SK-N-MC (cell line): Measurements from ENCODE around the gene MALRD1.

Experiments used
- DNase-seq: peaks from one replicate; pipeline ENCODE4 v3.0.0-alpha.2; 2011; ENCODE audit warnings: low read depth, low spot score
- H3K27ac ChIP-seq: fragments of 200-600 bp; sonication (generic); 2 replicates; pipeline ENCODE4 v1.5.1; 2016; ENCODE audit warnings: mixed run types
- H3K36me3 ChIP-seq: fragments of 200-600 bp; sonication (generic); 2 replicates; pipeline ENCODE4 v1.6.1; 2017; ENCODE audit warnings: antibody characterized with exemption, low read length, mixed read lengths; ENCODE audit not compliant: insufficient read depth
- H3K4me3 ChIP-seq: fragments of 200-600 bp; sonication (generic); 2 replicates; pipeline ENCODE4 v1.5.1; 2016
- H3K9ac ChIP-seq: fragments of 200-600 bp; sonication (generic); 2 replicates; pipeline ENCODE4 v1.8.0; 2017; ENCODE audit warnings: mixed run types, mixed read lengths; ENCODE audit not compliant: insufficient read length
- H3K9me3 ChIP-seq: fragments of 200-600 bp; sonication (generic); 2 replicates; pipeline ENCODE4 v1.6.1; 2017; ENCODE audit warnings: low read depth, mild to moderate bottlenecking, antibody characterized with exemption, low read length, moderate library complexity, mixed read lengths
- EZH2 ChIP-seq: fragments of 200-600 bp; sonication (generic); IDR thresholded peaks from one replicate; pipeline ENCODE4 v1.6.1; 2017; ENCODE audit warnings: antibody characterized with exemption
- FOXP2 ChIP-seq: optimal IDR thresholded peaks from 2 replicates; pipeline ENCODE3; 2011; ENCODE audit warnings: mild to moderate bottlenecking, moderate library complexity; ENCODE audit not compliant: insufficient read depth; ENCODE audit errors: extremely low read length, control extremely low read depth
- POLR2AphosphoS5 ChIP-seq: IDR thresholded peaks from 2 replicates; pipeline ENCODE4 v1.6.1; 2012; ENCODE audit warnings: mild to moderate bottlenecking, low read depth, low read length, borderline replicate concordance

Gene MALRD1

GRCh38 chr10:19328582-19328981 lies 280.0 kb downstream of the MALRD1 start:
- DNase-seq = no peak
- no peaks in the 10 kb centered on the region for H3K36me3 ChIP-seq

DNA sequence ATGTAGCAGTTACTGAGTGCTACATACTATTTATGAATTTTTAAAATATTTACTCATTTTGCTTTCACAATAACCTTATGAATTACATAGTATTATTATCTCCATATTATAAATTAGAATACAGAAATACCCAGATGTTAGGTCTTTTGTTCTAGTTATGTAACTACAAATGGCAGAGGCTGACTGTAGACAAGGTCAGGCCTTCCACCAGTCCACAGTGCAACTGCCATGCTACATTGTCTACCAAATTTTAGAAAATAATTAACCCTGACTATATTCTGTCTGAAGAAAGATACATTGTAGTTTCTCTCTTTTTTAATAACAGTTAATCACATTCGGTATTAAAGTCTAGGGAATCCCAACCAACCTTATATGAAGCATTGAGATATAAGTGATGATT lies 280.9 kb downstream of the MALRD1 start:
- DNase-seq = no peak
- Histone ChIP-seq H3K4me3 (no peak overlapping the region), H3K9me3 (no peaks in the 10 kb centered on the region), H3K36me3 (no peaks in the 10 kb centered on the region), H3K27ac (no peak overlapping the region), H3K9ac (no peak overlapping the region)
- TF ChIP-seq EZH2 (no peak), POLR2AphosphoS5 (no peak), FOXP2 (no peak)

More at GRCh38 chr10:19328582-19328981, 280.0 kb downstream of the MALRD1 start:
- no peaks in the 10 kb centered on the region for H3K9me3 ChIP-seq
- TF ChIP-seq FOXP2 (no peak), POLR2AphosphoS5 (no peak), EZH2 (no peak)
- H3K4me3 ChIP-seq = no peak overlapping the region
- H3K9ac ChIP-seq = no peak overlapping the region
- H3K27ac ChIP-seq = no peak overlapping the region

DNA sequence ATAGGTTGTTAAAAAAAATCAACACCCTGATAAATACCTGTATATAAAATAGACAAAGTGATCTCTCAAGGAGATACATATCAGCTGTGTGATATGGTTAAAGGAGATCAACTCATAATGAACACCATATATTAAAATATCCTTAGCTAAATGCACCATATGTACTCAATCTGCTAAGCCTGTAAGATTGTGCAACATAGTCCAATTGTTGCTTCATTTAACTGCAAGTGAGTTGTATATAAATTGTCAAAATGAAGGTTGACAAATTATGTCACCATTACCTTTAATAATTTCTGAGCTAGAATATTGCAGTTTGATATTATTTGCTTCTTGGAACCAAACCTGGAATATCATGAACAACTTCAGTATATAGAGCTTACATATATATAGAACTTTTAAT lies 283.7 kb downstream of the MALRD1 start:
- Histone ChIP-seq H3K9me3 (no peaks in the 10 kb centered on the region), H3K27ac (no peak overlapping the region), H3K4me3 (no peak overlapping the region), H3K36me3 (no peaks in the 10 kb centered on the region), H3K9ac (no peak overlapping the region)
- TF ChIP-seq POLR2AphosphoS5 (no peak), FOXP2 (no peak), EZH2 (no peak)
- no peak for DNase-seq

GRCh38 chr10:19333631-19334030 lies 285.0 kb downstream of the MALRD1 start:
- no peak for TF ChIP-seq FOXP2
- TF ChIP-seq POLR2AphosphoS5 = no peak
- TF ChIP-seq EZH2 = no peak
- Histone ChIP-seq H3K27ac (no peak overlapping the region), H3K4me3 (no peak overlapping the region), H3K36me3 (no peaks in the 10 kb centered on the region), H3K9me3 (no peaks in the 10 kb centered on the region), H3K9ac (no peak overlapping the region)
- no peak for DNase-seq

DNA sequence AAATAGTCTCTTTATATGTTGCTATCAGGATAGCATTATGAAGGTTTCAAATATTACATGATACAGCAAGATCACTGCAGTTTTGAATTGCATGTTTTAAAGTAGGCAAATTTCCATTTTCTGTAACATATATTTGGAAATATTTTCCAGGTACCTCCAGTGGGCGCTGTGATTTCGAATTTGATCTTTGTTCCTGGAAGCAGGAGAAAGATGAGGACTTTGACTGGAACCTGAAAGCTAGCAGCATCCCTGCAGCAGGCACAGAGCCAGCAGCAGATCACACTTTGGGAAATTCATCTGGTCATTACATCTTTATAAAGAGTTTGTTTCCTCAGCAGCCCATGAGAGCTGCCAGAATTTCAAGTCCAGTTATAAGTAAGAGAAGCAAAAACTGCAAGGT lies 299.0 kb downstream of the MALRD1 start:
- Histone ChIP-seq H3K36me3 (no peaks in the 10 kb centered on the region), H3K9me3 (no peaks in the 10 kb centered on the region), H3K9ac (no peak overlapping the region), H3K4me3 (no peak overlapping the region), H3K27ac (no peak overlapping the region)
- TF ChIP-seq POLR2AphosphoS5 (no peak), EZH2 (no peak), FOXP2 (no peak)
- no peak for DNase-seq

DNA sequence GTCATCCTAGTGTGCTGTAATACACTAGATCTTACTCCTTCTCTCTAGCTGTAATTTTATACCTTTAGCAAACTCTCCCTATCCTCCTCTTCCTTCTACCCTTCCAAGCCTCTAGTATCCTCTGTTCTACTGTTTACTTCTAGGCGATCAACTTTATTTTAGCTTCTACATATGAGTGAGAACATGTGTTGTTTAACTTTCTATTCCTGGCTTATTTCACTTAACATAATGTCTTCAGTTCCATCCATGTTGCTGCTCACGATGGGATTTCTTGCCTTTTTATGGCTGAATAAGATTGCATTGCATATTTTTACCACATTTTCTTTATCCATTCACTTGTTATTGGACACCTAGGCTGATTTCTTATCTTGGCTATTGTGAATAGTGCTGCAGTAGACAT lies 318.6 kb downstream of the MALRD1 start:
- TF ChIP-seq EZH2 (no peak), POLR2AphosphoS5 (no peak), FOXP2 (no peak)
- no peak overlapping the region for H3K4me3 ChIP-seq
- H3K9me3 ChIP-seq = no peaks in the 10 kb centered on the region; the same call in 1 of the 2 replicates
- H3K36me3 ChIP-seq = no peaks in the 10 kb centered on the region
- DNase-seq = no peak
- no peak overlapping the region for H3K27ac ChIP-seq
- no peak overlapping the region for H3K9ac ChIP-seq

DNA sequence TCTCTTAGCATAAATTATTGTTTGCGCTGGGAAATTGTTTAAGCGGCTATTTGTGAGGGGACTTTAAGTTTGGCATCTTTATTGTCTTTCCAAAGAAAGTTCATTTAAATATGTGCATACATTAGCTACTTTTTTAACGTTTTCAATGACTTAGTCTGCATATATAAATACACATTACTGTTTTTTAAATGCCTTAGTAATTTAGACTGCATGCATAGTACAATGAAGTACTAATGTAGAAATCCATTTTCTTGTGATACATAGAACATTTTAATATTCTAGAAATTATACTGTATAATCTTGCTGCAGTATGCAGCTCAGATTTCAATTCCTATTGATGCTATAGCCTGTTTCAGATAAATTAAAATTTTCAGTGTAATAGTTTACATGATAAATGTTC lies 325.4 kb downstream of the MALRD1 start:
- no peaks in the 10 kb centered on the region for H3K9me3 ChIP-seq
- no peaks in the 10 kb centered on the region for H3K36me3 ChIP-seq
- DNase-seq = no peak
- no peak for TF ChIP-seq POLR2AphosphoS5
- TF ChIP-seq EZH2 = no peak
- TF ChIP-seq FOXP2 = no peak
- no peak overlapping the region for H3K4me3 ChIP-seq
- H3K27ac ChIP-seq = no peak overlapping the region
- no peak overlapping the region for H3K9ac ChIP-seq

- DNase-seq = no peak
- no peak overlapping the region for H3K27ac ChIP-seq
- H3K36me3 ChIP-seq = no peaks in the 10 kb centered on the region
- H3K9ac ChIP-seq = no peak overlapping the region
- no peak for TF ChIP-seq EZH2
- no peak for TF ChIP-seq FOXP2
- no peak for TF ChIP-seq POLR2AphosphoS5
- H3K4me3 ChIP-seq = no peak overlapping the region
- no peaks in the 10 kb centered on the region for H3K9me3 ChIP-seq
Measured at GRCh38 chr10:19385846-19386450, 337.3 kb downstream of the MALRD1 start.

DNA sequence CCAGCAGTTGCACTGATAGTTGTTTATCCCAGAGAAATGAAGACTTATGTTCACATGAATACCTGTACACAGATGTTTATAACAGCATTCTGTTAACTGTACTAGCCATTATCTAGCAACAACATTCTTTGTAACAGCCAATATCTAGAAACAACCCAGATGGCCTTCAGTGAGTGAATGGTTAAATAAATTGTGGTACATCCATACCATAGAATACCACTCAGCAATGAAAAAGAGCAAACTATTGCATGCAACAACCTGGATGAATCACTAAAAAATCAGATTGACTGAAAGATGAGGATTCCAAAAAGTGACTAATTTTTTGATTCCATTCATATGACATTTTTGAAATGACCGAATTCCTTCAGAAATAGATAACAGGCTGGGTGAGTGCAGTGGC lies 360.3 kb downstream of the MALRD1 start:
- no peak for DNase-seq
- Histone ChIP-seq H3K4me3 (no peak overlapping the region), H3K9ac (no peak overlapping the region), H3K36me3 (no peaks in the 10 kb centered on the region), H3K27ac (no peak overlapping the region), H3K9me3 (no peaks in the 10 kb centered on the region)
- no peak for TF ChIP-seq FOXP2
- TF ChIP-seq POLR2AphosphoS5 = no peak
- TF ChIP-seq EZH2 = no peak
